Breast epithelium (tissue), 3 donors: ENCODE measurements around the gene UBASH3B.

ENCODE experiments used
- POLR2A ChIP-seq: fragments of 450-650 bp; IDR thresholded peaks from one replicate; pipeline ENCODE4 v1.6.1; 2016; ENCODE audit warnings: antibody characterized with exemption, mild to moderate bottlenecking, moderate library complexity
- POLR2AphosphoS5 ChIP-seq, 3 donors: sonication (generic); formaldehyde crosslinking; IDR thresholded peaks; one replicate each; pipeline ENCODE4 v1.6.1; 2017; ENCODE audit warnings: antibody characterized with exemption in 3 of 3

DNA sequence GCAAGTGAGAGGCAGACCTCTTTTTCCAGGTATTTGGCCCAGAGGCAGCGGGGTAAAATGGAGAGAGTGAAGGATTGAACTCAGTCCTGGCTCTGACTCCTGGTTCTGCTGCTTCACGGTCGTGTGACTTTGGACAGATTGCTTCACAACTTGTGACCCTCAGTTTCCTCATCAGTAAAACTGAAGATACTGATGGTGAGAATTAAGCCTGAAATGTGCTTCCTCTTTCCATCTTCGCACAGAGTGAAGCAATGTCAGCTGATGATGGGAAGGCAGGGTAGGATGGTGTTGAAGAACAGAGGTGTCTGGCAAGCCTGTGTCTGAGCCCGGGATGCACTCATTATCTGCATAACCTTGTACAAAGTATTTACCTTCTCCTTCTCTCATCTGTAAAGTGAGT is 59.0 kb downstream of the UBASH3B start:
- TF ChIP-seq POLR2A (no peak), POLR2AphosphoS5 (IDR thresholded peaks at IDR 0.05) (no peak)
